ENCODE data around the gene COL13A1.

DNA sequence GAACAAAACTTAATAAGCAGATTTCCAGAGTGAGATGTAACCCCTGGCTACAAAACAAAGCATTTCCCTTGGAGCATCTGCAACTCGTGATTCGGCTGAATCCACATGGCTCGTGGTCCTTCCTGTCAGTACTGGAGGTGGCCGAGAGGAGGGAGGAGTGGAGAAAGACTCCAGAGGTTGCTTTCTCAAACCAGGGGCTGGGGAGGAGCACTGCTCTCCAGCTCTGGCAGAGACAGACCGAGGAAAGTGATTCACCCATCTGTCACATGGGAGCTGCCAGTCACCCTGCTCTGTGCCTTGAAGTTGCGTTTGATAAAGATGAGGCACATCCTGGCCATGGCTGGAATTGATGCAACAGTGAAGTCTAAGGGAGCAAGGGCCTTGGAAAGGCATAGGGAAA is 72.7 kb downstream of the COL13A1 start:
- TF ChIP-seq, protein P1, sequence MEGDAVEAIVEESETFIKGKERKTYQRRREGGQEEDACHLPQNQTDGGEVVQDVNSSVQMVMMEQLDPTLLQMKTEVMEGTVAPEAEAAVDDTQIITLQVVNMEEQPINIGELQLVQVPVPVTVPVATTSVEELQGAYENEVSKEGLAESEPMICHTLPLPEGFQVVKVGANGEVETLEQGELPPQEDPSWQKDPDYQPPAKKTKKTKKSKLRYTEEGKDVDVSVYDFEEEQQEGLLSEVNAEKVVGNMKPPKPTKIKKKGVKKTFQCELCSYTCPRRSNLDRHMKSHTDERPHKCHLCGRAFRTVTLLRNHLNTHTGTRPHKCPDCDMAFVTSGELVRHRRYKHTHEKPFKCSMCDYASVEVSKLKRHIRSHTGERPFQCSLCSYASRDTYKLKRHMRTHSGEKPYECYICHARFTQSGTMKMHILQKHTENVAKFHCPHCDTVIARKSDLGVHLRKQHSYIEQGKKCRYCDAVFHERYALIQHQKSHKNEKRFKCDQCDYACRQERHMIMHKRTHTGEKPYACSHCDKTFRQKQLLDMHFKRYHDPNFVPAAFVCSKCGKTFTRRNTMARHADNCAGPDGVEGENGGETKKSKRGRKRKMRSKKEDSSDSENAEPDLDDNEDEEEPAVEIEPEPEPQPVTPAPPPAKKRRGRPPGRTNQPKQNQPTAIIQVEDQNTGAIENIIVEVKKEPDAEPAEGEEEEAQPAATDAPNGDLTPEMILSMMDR (IDR thresholded peaks at IDR 0.05) = no peak
- TF ChIP-seq POLR2AphosphoS5 (IDR thresholded peaks at IDR 0.05; ENCODE audit: insufficient read depth in 1 of 2, low read depth in 1 of 2) = no peak
- no peak for TF ChIP-seq POLR2A (IDR thresholded peaks at IDR 0.05)

Data from vagina (tissue), 2 donors.